ENCODE results near the gene DBN1.

DBN1 gene

GRCh38 chr5:177493795-177494345 lies 20.4 kb upstream of the DBN1 start:
- H4K8ac ChIP-seq (ENCODE audit: low read depth, low read length): peak overlapping the region; percentile 43
- H4K12ac ChIP-seq (ENCODE audit: low read depth, low read length): no peak overlapping the region
- H2BK120ac ChIP-seq (ENCODE audit: insufficient read depth, low read length, poor library complexity): peak overlapping the region; percentile 37
- no peaks in the 10 kb centered on the region for H3K27me3 ChIP-seq (ENCODE audit: insufficient read depth, low read length)
- peak in 1 of 2 donors; percentile 26 for DNase-seq
- H3K9me3 ChIP-seq (ENCODE audit: insufficient read depth, low read depth, low read length): no peaks in the 10 kb centered on the region
- peak overlapping the region; percentile 97 for H3K27ac ChIP-seq (ENCODE audit: low read depth, low read length)
- peak overlapping the region; percentile 63 for H3K14ac ChIP-seq (ENCODE audit: low read length)
- H3K4ac ChIP-seq (ENCODE audit: low read depth, low read length): peak overlapping the region; percentile 38
- WGBS (ENCODE audit: extremely low coverage, insufficient coverage, insufficient read length): no CpG with 5 or more reads among the region's 5 CpGs
- H4K91ac ChIP-seq (ENCODE audit: low read depth, low read length): peak overlapping the region; percentile 71
- peak overlapping the region; percentile 59 for H3K18ac ChIP-seq (ENCODE audit: low read length)
- H2AK5ac ChIP-seq (ENCODE audit: low read length): no peak overlapping the region
- H2AFZ ChIP-seq (ENCODE audit: insufficient read depth, low read length, poor library complexity): no peak overlapping the region
- peaks cover 42 to 56% of the 10 kb centered on the region in 2 experiments for H3K4me1 ChIP-seq (ENCODE audit: control insufficient read depth in 1 of 2, insufficient read depth in 2 of 2, low read length in 2 of 2)
- no peak overlapping the region for H3K4me3 ChIP-seq (ENCODE audit: low read depth, low read length)
- peaks cover 64 to 66% of the 10 kb centered on the region in 2 experiments for H3K36me3 ChIP-seq (ENCODE audit: control insufficient read depth in 1 of 2, insufficient read depth in 2 of 2, low read length in 2 of 2)
- peaks cover 21% of the 10 kb centered on the region for H3K79me2 ChIP-seq (ENCODE audit: control insufficient read depth, insufficient read depth, low read length, poor library complexity)
- H2BK12ac ChIP-seq (ENCODE audit: low read length): peak overlapping the region; percentile 44
- no peak overlapping the region for H3K23ac ChIP-seq (ENCODE audit: low read length)
- peak overlapping the region; percentile 53 for H2BK5ac ChIP-seq (ENCODE audit: low read depth, low read length, poor library complexity)
- H3K9ac ChIP-seq (ENCODE audit: low read length): peak overlapping the region; percentile 44
- H3K4me2 ChIP-seq (ENCODE audit: low read length): peak overlapping the region; percentile 32
- H3K79me1 ChIP-seq (ENCODE audit: low read length): peaks cover 44% of the 10 kb centered on the region

- Histone ChIP-seq H2AK5ac (ENCODE audit: low read length) (no peak overlapping the region), H3K79me2 (ENCODE audit: control insufficient read depth, insufficient read depth, low read length, poor library complexity) (peaks cover 18% of the 10 kb centered on the region), H2AFZ (ENCODE audit: insufficient read depth, low read length, poor library complexity) (no peak overlapping the region), H3K27ac (ENCODE audit: low read depth, low read length) (no peak overlapping the region), H2BK12ac (ENCODE audit: low read length) (no peak overlapping the region), H3K27me3 (ENCODE audit: insufficient read depth, low read length) (no peaks in the 10 kb centered on the region), H3K4me2 (ENCODE audit: low read length) (no peak overlapping the region), H2BK120ac (ENCODE audit: insufficient read depth, low read length, poor library complexity) (no peak overlapping the region), H3K4me1 (ENCODE audit: control insufficient read depth in 1 of 2, insufficient read depth in 2 of 2, low read length in 2 of 2) (peaks cover 34 to 47% of the 10 kb centered on the region in 2 experiments), H3K79me1 (ENCODE audit: low read length) (peaks cover 40% of the 10 kb centered on the region), H3K14ac (ENCODE audit: low read length) (no peak overlapping the region), H3K9me3 (ENCODE audit: insufficient read depth, low read depth, low read length) (no peaks in the 10 kb centered on the region), H4K12ac (ENCODE audit: low read depth, low read length) (peak overlapping the region; percentile 8), H4K91ac (ENCODE audit: low read depth, low read length) (no peak overlapping the region), H3K18ac (ENCODE audit: low read length) (peak overlapping the region; percentile 28), H4K8ac (ENCODE audit: low read depth, low read length) (no peak overlapping the region), H3K36me3 (ENCODE audit: control insufficient read depth in 1 of 2, insufficient read depth in 2 of 2, low read length in 2 of 2) (peaks cover 74 to 77% of the 10 kb centered on the region in 2 experiments), H3K4me3 (ENCODE audit: low read depth, low read length) (no peak overlapping the region), H2BK5ac (ENCODE audit: low read depth, low read length, poor library complexity) (peak overlapping the region; percentile 15), H3K9ac (ENCODE audit: low read length) (no peak overlapping the region), H3K4ac (ENCODE audit: low read depth, low read length) (no peak overlapping the region), H3K23ac (ENCODE audit: low read length) (no peak overlapping the region)
- no CpG with 5 or more reads among the region's 7 CpGs for WGBS (ENCODE audit: extremely low coverage, insufficient coverage, insufficient read length)
- no peak for DNase-seq
Observed at GRCh38 chr5:177492841-177493240, 19.4 kb upstream of the DBN1 start.

DNA sequence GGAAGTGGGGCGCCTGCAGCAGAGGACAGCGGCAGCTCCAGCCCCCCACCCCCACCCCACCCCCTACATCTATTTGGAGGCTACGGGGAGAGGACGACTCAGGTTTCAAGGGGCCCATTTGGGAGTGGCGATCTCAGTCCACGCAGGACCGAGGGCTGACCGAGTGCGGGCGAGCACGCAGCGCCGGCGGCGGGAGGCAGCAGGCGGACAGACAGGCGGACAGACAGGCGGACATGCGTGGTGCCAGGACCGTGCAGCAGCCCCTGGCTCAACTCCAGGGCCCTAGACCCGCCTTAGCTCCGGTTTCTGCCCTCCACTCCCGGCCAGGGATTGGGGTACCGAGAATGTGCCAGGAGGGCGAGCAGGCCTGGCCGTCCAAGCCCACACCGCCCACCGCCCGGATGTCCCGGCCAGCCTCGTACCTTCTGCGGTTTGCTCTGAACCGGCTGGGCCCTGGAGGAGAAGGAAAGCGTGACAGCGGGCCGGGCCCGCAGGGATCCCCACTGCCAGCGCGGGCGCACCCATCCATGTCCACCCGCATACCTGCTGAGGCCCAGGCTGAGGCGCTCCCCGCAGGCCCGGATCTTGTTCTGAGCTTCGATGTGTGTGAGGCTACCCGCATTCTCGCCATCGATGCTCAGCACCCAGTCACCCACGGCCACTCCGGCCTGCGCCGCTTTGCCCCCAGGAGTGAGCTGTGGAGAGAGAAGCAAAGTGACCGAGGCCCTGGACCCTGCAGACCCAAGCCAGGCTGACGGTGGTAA lies 18.7 kb upstream of the DBN1 start:
- H2BK5ac ChIP-seq (ENCODE audit: low read depth, low read length, poor library complexity): no peak overlapping the region
- no peak overlapping the region for H3K9ac ChIP-seq (ENCODE audit: low read length)
- peak overlapping the region; percentile 32 for H3K18ac ChIP-seq (ENCODE audit: low read length)
- peaks cover 36% of the 10 kb centered on the region for H3K79me1 ChIP-seq (ENCODE audit: low read length)
- no peak for DNase-seq
- WGBS (ENCODE audit: extremely low coverage, insufficient coverage, insufficient read length): no CpG with 5 or more reads among the region's 54 CpGs
- peak overlapping the region; percentile 8 for H3K4ac ChIP-seq (ENCODE audit: low read depth, low read length)
- no peaks in the 10 kb centered on the region for H3K27me3 ChIP-seq (ENCODE audit: insufficient read depth, low read length)
- H3K79me2 ChIP-seq (ENCODE audit: control insufficient read depth, insufficient read depth, low read length, poor library complexity): peaks cover 18% of the 10 kb centered on the region
- H3K4me2 ChIP-seq (ENCODE audit: low read length): no peak overlapping the region
- no peak overlapping the region for H4K91ac ChIP-seq (ENCODE audit: low read depth, low read length)
- H4K8ac ChIP-seq (ENCODE audit: low read depth, low read length): no peak overlapping the region
- no peak overlapping the region for H2BK120ac ChIP-seq (ENCODE audit: insufficient read depth, low read length, poor library complexity)
- H3K23ac ChIP-seq (ENCODE audit: low read length): no peak overlapping the region
- peaks cover 80 to 83% of the 10 kb centered on the region in 2 experiments for H3K36me3 ChIP-seq (ENCODE audit: control insufficient read depth in 1 of 2, insufficient read depth in 2 of 2, low read length in 2 of 2)
- no peak overlapping the region for H2AK5ac ChIP-seq (ENCODE audit: low read length)
- H2AFZ ChIP-seq (ENCODE audit: insufficient read depth, low read length, poor library complexity): no peak overlapping the region
- H3K27ac ChIP-seq (ENCODE audit: low read depth, low read length): no peak overlapping the region
- H4K12ac ChIP-seq (ENCODE audit: low read depth, low read length): no peak overlapping the region
- H3K4me3 ChIP-seq (ENCODE audit: low read depth, low read length): no peak overlapping the region
- no peak overlapping the region for H3K14ac ChIP-seq (ENCODE audit: low read length)
- H2BK12ac ChIP-seq (ENCODE audit: low read length): no peak overlapping the region
- H3K4me1 ChIP-seq (ENCODE audit: control insufficient read depth in 1 of 2, insufficient read depth in 2 of 2, low read length in 2 of 2): peaks cover 34 to 46% of the 10 kb centered on the region in 2 experiments
- H3K9me3 ChIP-seq (ENCODE audit: insufficient read depth, low read depth, low read length): no peaks in the 10 kb centered on the region

- no peak overlapping the region for H2BK12ac ChIP-seq (ENCODE audit: low read length)
- no peaks in the 10 kb centered on the region for H3K9me3 ChIP-seq (ENCODE audit: insufficient read depth, low read depth, low read length)
- no peak overlapping the region for H4K8ac ChIP-seq (ENCODE audit: low read depth, low read length)
- no CpG with 5 or more reads among the region's 43 CpGs for WGBS (ENCODE audit: extremely low coverage, insufficient coverage, insufficient read length)
- peaks cover 14% of the 10 kb centered on the region for H3K79me2 ChIP-seq (ENCODE audit: control insufficient read depth, insufficient read depth, low read length, poor library complexity)
- peak; percentile 61 to 73 for DNase-seq
- H3K4me3 ChIP-seq (ENCODE audit: low read depth, low read length): no peak overlapping the region
- H3K36me3 ChIP-seq (ENCODE audit: control insufficient read depth in 1 of 2, insufficient read depth in 2 of 2, low read length in 2 of 2): peaks cover 83 to 88% of the 10 kb centered on the region in 2 experiments
- peaks cover 31% of the 10 kb centered on the region for H3K79me1 ChIP-seq (ENCODE audit: low read length)
- H3K4me1 ChIP-seq (ENCODE audit: control insufficient read depth in 1 of 2, insufficient read depth in 2 of 2, low read length in 2 of 2): peaks cover 34 to 45% of the 10 kb centered on the region in 2 experiments
- no peak overlapping the region for H3K9ac ChIP-seq (ENCODE audit: low read length)
- no peak overlapping the region for H2BK5ac ChIP-seq (ENCODE audit: low read depth, low read length, poor library complexity)
- H3K27ac ChIP-seq (ENCODE audit: low read depth, low read length): no peak overlapping the region
- H3K18ac ChIP-seq (ENCODE audit: low read length): peak overlapping the region; percentile 63
- no peak overlapping the region for H4K12ac ChIP-seq (ENCODE audit: low read depth, low read length)
- H3K27me3 ChIP-seq (ENCODE audit: insufficient read depth, low read length): no peaks in the 10 kb centered on the region
- H3K14ac ChIP-seq (ENCODE audit: low read length): no peak overlapping the region
- H2AK5ac ChIP-seq (ENCODE audit: low read length): peak overlapping the region; percentile 38
- no peak overlapping the region for H3K4me2 ChIP-seq (ENCODE audit: low read length)
- H4K91ac ChIP-seq (ENCODE audit: low read depth, low read length): no peak overlapping the region
- H2AFZ ChIP-seq (ENCODE audit: insufficient read depth, low read length, poor library complexity): no peak overlapping the region
- no peak overlapping the region for H2BK120ac ChIP-seq (ENCODE audit: insufficient read depth, low read length, poor library complexity)
- no peak overlapping the region for H3K4ac ChIP-seq (ENCODE audit: low read depth, low read length)
- H3K23ac ChIP-seq (ENCODE audit: low read length): no peak overlapping the region
Observed at GRCh38 chr5:177491429-177491945, 18.1 kb upstream of the DBN1 start.
